ENCODE data around the gene SPRY4.

SPRY4 gene

DNA sequence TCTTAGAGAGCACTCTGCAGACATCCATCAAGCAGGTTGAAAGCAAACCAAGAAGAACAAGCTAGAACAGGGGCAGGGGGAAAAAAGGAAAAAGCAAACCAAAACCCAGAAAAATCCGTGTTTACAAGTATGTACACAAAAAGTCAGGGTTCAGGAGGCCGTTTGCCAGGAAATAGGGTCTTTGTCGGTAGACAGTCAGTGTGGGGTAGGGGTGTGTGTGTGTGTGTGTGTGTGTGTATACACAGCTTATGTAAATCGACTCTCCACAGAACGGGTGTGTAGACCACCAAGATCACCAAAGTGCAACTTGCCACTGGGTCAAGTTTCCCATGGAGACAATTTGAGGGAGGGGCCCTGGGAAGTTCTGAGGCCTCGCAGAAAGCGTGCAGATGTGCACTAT lies 13.1 kb downstream of the SPRY4 start:
- FAIRE-seq, result no peak
- no peak for TF ChIP-seq POLR2AphosphoS5 (IDR thresholded peaks at IDR 0.05; ENCODE audit: low read depth, low read length)
- no peak for TF ChIP-seq POU2F2 (IDR thresholded peaks at IDR 0.05; ENCODE audit: low read depth, low read length)
- TF ChIP-seq POLR2A (IDR thresholded peaks at IDR 0.05; ENCODE audit: low read depth, low read length), result no peak
- TF ChIP-seq PAX5 (IDR thresholded peaks at IDR 0.05; ENCODE audit: insufficient read depth, low read length, severe bottlenecking), result no peak
- TF ChIP-seq SPI1 (IDR thresholded peaks at IDR 0.05; ENCODE audit: low read depth, low read length), result no peak
- no peak for TF ChIP-seq TAF1 (IDR thresholded peaks at IDR 0.05; ENCODE audit: low read depth, low read length)

GRCh38 chr5:142310803-142311202 lies 14.0 kb downstream of the SPRY4 start:
- no peak for TF ChIP-seq POLR2AphosphoS5 (IDR thresholded peaks at IDR 0.05; ENCODE audit: low read depth, low read length)
- TF ChIP-seq POLR2A (IDR thresholded peaks at IDR 0.05; ENCODE audit: low read depth, low read length), result no peak
- TF ChIP-seq TAF1 (IDR thresholded peaks at IDR 0.05; ENCODE audit: low read depth, low read length), result no peak
- no peak for TF ChIP-seq SPI1 (IDR thresholded peaks at IDR 0.05; ENCODE audit: low read depth, low read length)
- TF ChIP-seq POU2F2 (IDR thresholded peaks at IDR 0.05; ENCODE audit: low read depth, low read length), result no peak
- no peak for TF ChIP-seq PAX5 (IDR thresholded peaks at IDR 0.05; ENCODE audit: insufficient read depth, low read length, severe bottlenecking)
- FAIRE-seq, result no peak
- DNase-seq (ENCODE audit: insufficient read length, low spot score), result no peak

More for the DNA sequence above, 13.1 kb downstream of the SPRY4 start:
- no peak for DNase-seq (ENCODE audit: insufficient read length, low spot score)

DNA sequence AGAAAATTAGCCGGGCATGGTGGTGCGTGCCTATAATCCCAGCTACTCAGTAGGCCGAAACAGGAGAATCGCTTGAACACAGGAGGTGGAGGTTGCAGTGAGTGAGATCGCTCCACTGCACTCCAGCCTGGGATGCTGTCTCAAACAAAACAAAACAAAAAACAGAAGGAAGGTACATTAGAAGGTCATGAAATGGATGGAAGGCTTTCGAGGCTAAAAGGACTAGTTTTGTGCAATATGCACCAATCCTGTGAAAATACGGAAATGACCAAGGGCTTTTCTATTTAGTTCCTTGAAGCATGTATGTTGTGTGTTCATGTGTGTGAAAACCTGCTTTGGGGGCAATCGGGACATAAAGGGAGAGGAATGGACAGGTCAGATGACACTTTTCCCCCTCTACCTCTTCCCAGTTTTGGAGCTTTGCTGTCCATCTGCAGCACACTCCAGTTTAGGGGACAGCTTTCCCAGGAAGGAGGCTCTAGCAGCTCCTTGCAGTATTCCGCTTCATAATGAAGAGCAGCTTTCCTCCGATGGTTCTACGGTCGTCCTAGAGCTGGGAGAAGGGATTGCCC lies 15.0 kb downstream of the SPRY4 start:
- FAIRE-seq (no peak), DNase-seq (ENCODE audit: insufficient read length, low spot score) (no peak)
- TF ChIP-seq POLR2AphosphoS5 (IDR thresholded peaks at IDR 0.05; ENCODE audit: low read depth, low read length) (no peak), PAX5 (IDR thresholded peaks at IDR 0.05; ENCODE audit: insufficient read depth, low read length, severe bottlenecking) (no peak), TAF1 (IDR thresholded peaks at IDR 0.05; ENCODE audit: low read depth, low read length) (no peak), POU2F2 (IDR thresholded peaks at IDR 0.05; ENCODE audit: low read depth, low read length) (no peak), SPI1 (IDR thresholded peaks at IDR 0.05; ENCODE audit: low read depth, low read length) (no peak), POLR2A (IDR thresholded peaks at IDR 0.05; ENCODE audit: low read depth, low read length) (no peak)

DNA sequence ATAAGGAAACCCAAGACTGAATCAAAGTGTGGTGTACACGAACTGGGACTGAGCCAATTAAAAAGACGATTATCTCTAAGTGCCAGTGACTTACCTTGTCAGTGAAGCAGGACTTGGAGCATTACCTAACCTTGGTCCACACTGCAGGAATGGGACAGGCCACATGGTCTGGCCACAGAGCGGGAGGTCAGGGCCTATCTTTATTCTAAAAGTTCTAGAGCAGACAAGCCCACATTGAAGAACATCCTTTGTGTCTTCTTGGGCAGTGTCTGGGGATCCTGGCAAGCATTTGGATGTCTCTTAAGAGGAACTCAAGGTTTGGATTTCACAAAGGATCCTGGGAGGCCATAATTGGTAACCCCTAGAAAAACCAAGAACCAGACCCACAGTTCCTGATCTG lies 16.5 kb downstream of the SPRY4 start:
- TF ChIP-seq PAX5 (IDR thresholded peaks at IDR 0.05; ENCODE audit: insufficient read depth, low read length, severe bottlenecking), result no peak
- TF ChIP-seq POLR2AphosphoS5 (IDR thresholded peaks at IDR 0.05; ENCODE audit: low read depth, low read length), result no peak
- no peak for TF ChIP-seq POLR2A (IDR thresholded peaks at IDR 0.05; ENCODE audit: low read depth, low read length)
- TF ChIP-seq TAF1 (IDR thresholded peaks at IDR 0.05; ENCODE audit: low read depth, low read length), result no peak
- no peak for TF ChIP-seq SPI1 (IDR thresholded peaks at IDR 0.05; ENCODE audit: low read depth, low read length)
- no peak for TF ChIP-seq POU2F2 (IDR thresholded peaks at IDR 0.05; ENCODE audit: low read depth, low read length)
- DNase-seq (ENCODE audit: insufficient read length, low spot score), result no peak
- no peak for FAIRE-seq

DNA sequence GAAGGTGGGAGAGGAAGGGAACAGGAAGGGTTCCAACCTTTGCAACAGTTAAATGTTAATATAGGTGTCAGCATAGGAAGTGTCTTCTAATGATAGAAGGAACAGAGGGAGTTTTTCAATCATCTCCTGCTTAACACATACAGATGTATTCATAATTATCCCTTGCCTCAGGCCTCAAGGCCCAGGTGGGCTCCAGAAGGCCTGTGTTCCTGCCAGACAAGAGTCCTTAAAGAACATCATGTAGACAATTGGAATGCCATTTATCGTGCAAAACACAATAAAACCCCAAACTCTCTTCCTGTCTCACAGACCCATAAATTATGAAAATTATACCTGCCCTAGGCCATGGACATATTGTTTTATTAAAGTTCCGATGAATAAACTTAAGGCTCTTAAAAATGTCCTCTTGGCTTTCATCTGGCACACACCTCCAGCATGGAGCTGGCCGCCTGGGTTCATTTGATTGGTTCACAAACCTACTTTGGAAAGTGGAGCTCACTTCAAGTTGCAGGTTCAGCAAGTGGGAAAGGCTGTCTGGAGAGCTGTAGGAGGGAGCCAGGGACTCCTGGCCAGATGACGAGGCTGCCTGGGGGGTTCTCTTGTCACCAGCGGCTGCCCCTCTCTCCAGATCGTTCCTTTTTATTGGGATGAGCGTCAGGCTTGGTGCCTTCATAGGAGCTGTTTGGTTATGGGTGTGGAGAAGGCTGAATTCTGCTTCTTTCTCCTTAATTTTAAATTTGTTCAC lies 17.5 kb downstream of the SPRY4 start:
- no peak for FAIRE-seq
- TF ChIP-seq POU2F2 (IDR thresholded peaks at IDR 0.05; ENCODE audit: low read depth, low read length), result no peak
- no peak for TF ChIP-seq POLR2A (IDR thresholded peaks at IDR 0.05; ENCODE audit: low read depth, low read length)
- no peak for TF ChIP-seq PAX5 (IDR thresholded peaks at IDR 0.05; ENCODE audit: insufficient read depth, low read length, severe bottlenecking)
- no peak for TF ChIP-seq POLR2AphosphoS5 (IDR thresholded peaks at IDR 0.05; ENCODE audit: low read depth, low read length)
- no peak for TF ChIP-seq TAF1 (IDR thresholded peaks at IDR 0.05; ENCODE audit: low read depth, low read length)
- no peak for TF ChIP-seq SPI1 (IDR thresholded peaks at IDR 0.05; ENCODE audit: low read depth, low read length)
- no peak for DNase-seq (ENCODE audit: insufficient read length, low spot score)

- FAIRE-seq, result no peak
- TF ChIP-seq TAF1 (IDR thresholded peaks at IDR 0.05; ENCODE audit: low read depth, low read length) (no peak), POLR2A (IDR thresholded peaks at IDR 0.05; ENCODE audit: low read depth, low read length) (no peak), POU2F2 (IDR thresholded peaks at IDR 0.05; ENCODE audit: low read depth, low read length) (no peak), POLR2AphosphoS5 (IDR thresholded peaks at IDR 0.05; ENCODE audit: low read depth, low read length) (no peak), SPI1 (IDR thresholded peaks at IDR 0.05; ENCODE audit: low read depth, low read length) (no peak), PAX5 (IDR thresholded peaks at IDR 0.05; ENCODE audit: insufficient read depth, low read length, severe bottlenecking) (no peak)
Measured at GRCh38 chr5:142306077-142306502, 18.7 kb downstream of the SPRY4 start.

GRCh38 chr5:142305211-142305610 lies 19.6 kb downstream of the SPRY4 start:
- FAIRE-seq, result no peak
- DNase-seq (ENCODE audit: insufficient read length, low spot score), result no peak
- TF ChIP-seq SPI1 (IDR thresholded peaks at IDR 0.05; ENCODE audit: low read depth, low read length) (no peak), TAF1 (IDR thresholded peaks at IDR 0.05; ENCODE audit: low read depth, low read length) (no peak), POLR2A (IDR thresholded peaks at IDR 0.05; ENCODE audit: low read depth, low read length) (no peak), POLR2AphosphoS5 (IDR thresholded peaks at IDR 0.05; ENCODE audit: low read depth, low read length) (no peak)

More at GRCh38 chr5:142306077-142306502, 18.7 kb downstream of the SPRY4 start:
- no peak for DNase-seq (ENCODE audit: insufficient read length, low spot score)

DNA sequence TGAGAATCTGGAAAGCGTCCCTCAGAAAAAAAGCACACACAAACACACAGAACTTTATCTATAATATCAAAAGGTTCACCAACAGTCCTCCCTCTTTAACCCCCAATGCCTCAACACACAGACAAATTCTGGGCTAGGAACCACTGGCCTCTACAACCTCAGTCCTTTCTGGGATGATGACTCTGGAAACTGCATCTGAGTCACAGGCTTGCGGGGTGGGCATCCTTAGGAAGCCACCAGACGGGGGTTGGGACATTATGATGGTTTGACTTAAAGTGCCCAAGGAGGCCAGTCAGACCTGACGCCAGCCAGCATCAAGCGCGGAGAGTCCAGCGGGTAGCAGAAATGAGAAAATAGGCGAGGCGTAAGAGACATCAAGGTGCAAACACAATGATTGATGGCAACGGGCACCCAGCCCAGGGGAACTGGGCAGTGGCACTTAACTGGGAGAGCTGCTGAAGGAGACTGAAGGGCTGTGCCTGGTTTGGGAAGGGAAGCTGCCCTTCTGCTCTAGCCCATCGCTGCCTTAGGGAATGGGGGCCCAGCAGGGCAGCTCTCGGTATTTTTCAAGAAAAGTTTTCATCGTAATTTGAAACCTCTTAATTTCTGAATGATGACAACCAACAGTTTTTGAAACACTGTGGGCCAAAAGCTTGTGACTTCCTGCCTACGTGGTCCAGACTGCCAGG lies 20.7 kb downstream of the SPRY4 start:
- FAIRE-seq (no peak), DNase-seq (ENCODE audit: insufficient read length, low spot score) (no peak)
- TF ChIP-seq TAF1 (IDR thresholded peaks at IDR 0.05; ENCODE audit: low read depth, low read length) (no peak), POLR2AphosphoS5 (IDR thresholded peaks at IDR 0.05; ENCODE audit: low read depth, low read length) (no peak), SPI1 (IDR thresholded peaks at IDR 0.05; ENCODE audit: low read depth, low read length) (no peak), PAX5 (IDR thresholded peaks at IDR 0.05; ENCODE audit: insufficient read depth, low read length, severe bottlenecking) (no peak), POLR2A (IDR thresholded peaks at IDR 0.05; ENCODE audit: low read depth, low read length) (no peak), POU2F2 (IDR thresholded peaks at IDR 0.05; ENCODE audit: low read depth, low read length) (no peak)

DNA sequence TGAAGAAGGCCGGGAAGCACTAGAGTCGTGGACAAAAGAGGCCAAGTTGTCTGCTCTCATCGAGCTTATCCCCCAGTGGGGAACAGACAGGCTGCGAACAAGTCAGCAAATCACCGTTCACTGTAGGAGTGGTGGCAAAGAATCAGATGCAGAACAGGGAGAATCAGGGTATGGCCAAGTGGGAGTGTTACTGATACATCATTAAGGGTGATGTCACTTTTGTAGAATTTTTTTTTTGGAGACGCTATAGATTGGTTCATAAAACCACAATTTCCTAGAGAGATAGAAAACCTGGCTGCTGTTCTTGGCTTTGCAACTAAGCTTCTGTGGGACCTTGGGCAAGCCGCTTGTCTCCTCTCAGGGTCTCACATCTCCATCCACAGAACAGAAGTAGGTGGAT lies 21.3 kb downstream of the SPRY4 start:
- no peak for DNase-seq (ENCODE audit: insufficient read length, low spot score)
- FAIRE-seq, result no peak
- TF ChIP-seq POLR2A (IDR thresholded peaks at IDR 0.05; ENCODE audit: low read depth, low read length), result no peak
- no peak for TF ChIP-seq SPI1 (IDR thresholded peaks at IDR 0.05; ENCODE audit: low read depth, low read length)
- TF ChIP-seq PAX5 (IDR thresholded peaks at IDR 0.05; ENCODE audit: insufficient read depth, low read length, severe bottlenecking), result no peak
- no peak for TF ChIP-seq POU2F2 (IDR thresholded peaks at IDR 0.05; ENCODE audit: low read depth, low read length)
- TF ChIP-seq TAF1 (IDR thresholded peaks at IDR 0.05; ENCODE audit: low read depth, low read length), result no peak
- TF ChIP-seq POLR2AphosphoS5 (IDR thresholded peaks at IDR 0.05; ENCODE audit: low read depth, low read length), result no peak

Measured in GM12891 (cell line).